Caco-2 (cell line): ENCODE measurements around the gene KRTAP10-4. TPM values are rescaled to one million over a fixed set of nuclear protein-coding genes. Genes with fewer than 3 reads are reported as not detected.

Experiments used
- BruUV-seq: library from RNA; stranded (reverse); fragments of 400-500 nt; replicated peaks from 2 replicates; lab custom pipeline; 2021; lab: Mats Ljungman, UMichigan
- CTCF ChIA-PET: fragments of 300-600 bp; sonication (Branson Sonifier 250); formaldehyde crosslinking; loops from one replicate; lab custom pipeline; 2022; ENCODE audit warnings: antibody characterized with exemption; lab: Charles Lee
- POLR2A ChIA-PET: fragments of 300-600 bp; sonication (Branson Sonifier 250); formaldehyde crosslinking; loops from one replicate; lab custom pipeline; 2022; ENCODE audit warnings: antibody characterized with exemption; lab: Charles Lee
- DNase-seq, 2 experiments: peaks; one replicate each; pipeline versions ENCODE4 v3.0.0 to v3.0.0-alpha.2; 2020 to 2022
- H3K27me3 ChIP-seq: replicated peaks from 2 replicates; pipeline ENCODE4 v1.6.0; 2011; ENCODE audit warnings: low read length; ENCODE audit not compliant: control insufficient read depth, insufficient read depth
- H3K36me3 ChIP-seq: 2 replicates; pipeline ENCODE4 v1.5.1; 2011; ENCODE audit warnings: low read length; ENCODE audit not compliant: control insufficient read depth, insufficient read depth
- H3K4me1 ChIP-seq: fragments of 250-450 bp; sonication (Bioruptor Pico); 2 replicates; pipeline ENCODE4 v1.5.1; 2020; ENCODE audit warnings: mild to moderate bottlenecking
- H3K4me3 ChIP-seq: 2 replicates; pipeline ENCODE4 v1.5.1; 2011; ENCODE audit warnings: low read depth, mild to moderate bottlenecking, control low read depth, low read length
- H3K9me3 ChIP-seq: fragments of 250-450 bp; sonication (Bioruptor Pico); 2 replicates; pipeline ENCODE4 v1.5.1; 2020; ENCODE audit warnings: mild to moderate bottlenecking, moderate library complexity
- H3K27ac Mint-ChIP-seq: one replicate; pipeline ENCODE4 v1.8.0; 2022; ENCODE audit warnings: mixed read lengths; ENCODE audit not compliant: unreplicated experiment
- H3K27me3 Mint-ChIP-seq: one replicate; pipeline ENCODE4 v1.8.0; 2022; ENCODE audit warnings: mixed read lengths; ENCODE audit not compliant: insufficient read depth, unreplicated experiment
- H3K36me3 Mint-ChIP-seq: one replicate; pipeline ENCODE4 v1.8.0; 2022; ENCODE audit warnings: mild to moderate bottlenecking, mixed read lengths; ENCODE audit not compliant: insufficient read depth, unreplicated experiment
- H3K4me1 Mint-ChIP-seq: one replicate; pipeline ENCODE4 v1.8.0; 2022; ENCODE audit warnings: low read depth, mixed read lengths; ENCODE audit not compliant: unreplicated experiment
- H3K4me3 Mint-ChIP-seq: one replicate; pipeline ENCODE4 v1.8.0; 2022; ENCODE audit warnings: mild to moderate bottlenecking, moderate library complexity, mixed read lengths; ENCODE audit not compliant: unreplicated experiment
- H3K9me3 Mint-ChIP-seq: one replicate; pipeline ENCODE4 v1.8.0; 2022; ENCODE audit warnings: mixed read lengths; ENCODE audit not compliant: unreplicated experiment
- intact Hi-C: fragments of 100-400 bp; cut with micrococcal nuclease; formaldehyde crosslinking; loops from one replicate; pipeline ENCODE4 v1.10.0; 2022; ENCODE audit not compliant: unreplicated experiment
- total RNA-seq: library from RNA; stranded (reverse); gene quantifications from 2 replicates; pipeline ENCODE4 v1.2.3, GENCODE V29; 2022
- TF ChIP-seq, protein P1 (sequence below), 2 experiments: fragments of 200-600 bp in 1 of 2; IDR thresholded peaks; 1 replicate in 1 of 2; 2 replicates in 1 of 2; pipeline versions ENCODE4 v1.5.1 to v1.8.0; 2011 to 2022; ENCODE audit warnings: antibody characterized with exemption in 1 of 2, control low read depth in 1 of 2, inconsistent platforms in 1 of 2, low read depth in 1 of 2, low read length in 1 of 2, mild to moderate bottlenecking in 1 of 2, moderate library complexity in 1 of 2; ENCODE audit not compliant: insufficient read depth in 1 of 2, severe bottlenecking in 1 of 2, unreplicated experiment in 1 of 2

KRTAP10-4 gene
- total RNA-seq, 1 experiment from 2014 or later, result not detected

DNA sequence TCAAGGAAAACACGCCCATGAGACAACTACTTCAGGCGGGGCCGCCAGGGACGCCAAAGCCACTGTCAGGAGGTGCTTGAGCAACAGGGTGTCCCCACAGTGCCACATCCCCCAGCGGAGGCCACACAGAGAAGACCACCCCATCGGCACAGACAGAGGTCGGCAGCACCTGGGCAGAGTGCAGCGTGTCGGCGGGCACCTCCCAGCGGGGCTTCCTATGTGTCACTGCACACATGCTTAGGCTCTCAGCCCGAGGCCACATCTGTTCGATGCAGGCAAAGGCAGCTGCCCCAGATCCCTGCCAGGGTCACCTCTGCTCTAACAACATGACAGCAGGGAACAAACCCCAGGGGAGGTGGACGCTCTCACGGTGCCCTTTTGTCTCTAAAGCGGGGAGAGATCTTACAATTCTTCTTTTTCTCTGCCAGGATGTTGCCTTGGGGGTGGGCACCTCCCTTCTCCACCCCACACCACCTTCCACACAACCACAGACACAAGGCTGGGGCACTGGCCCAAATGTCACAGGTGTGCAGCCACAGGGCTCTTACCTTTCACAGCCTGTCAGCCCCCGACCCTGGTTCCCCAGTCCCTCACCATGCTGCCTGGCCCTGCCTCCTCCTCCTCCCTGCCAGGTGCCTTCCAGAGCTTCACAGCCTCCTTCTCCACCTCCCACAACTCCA is 42.5 kb downstream of the KRTAP10-4 start:
- Mint-ChIP-seq H3K36me3 (no peaks in the 10 kb centered on the region), H3K27ac (no peak overlapping the region), H3K9me3 (peaks cover 40% of the 10 kb centered on the region), H3K4me3 (no peak overlapping the region), H3K4me1 (no peaks in the 10 kb centered on the region), H3K27me3 (peaks cover 6% of the 10 kb centered on the region)
- CTCF ChIA-PET, result interaction anchor here (0.7 kb wide), 1 partner anchor 270 kb away, joined by 4 read pairs; no protein-coding TSS in a partner anchor
- H3K4me1 ChIP-seq, result no peaks in the 10 kb centered on the region
- BruUV-seq, result no TSS peak
- intact Hi-C loops, result no loop called here
- no peak overlapping the region for H3K4me3 ChIP-seq
- no peaks in the 10 kb centered on the region for H3K27me3 ChIP-seq
- no peak for DNase-seq
- peaks cover 15% of the 10 kb centered on the region; the same call in 1 of the 2 replicates for H3K9me3 ChIP-seq
- POLR2A ChIA-PET, result no interaction called here
- TF ChIP-seq, protein P1, sequence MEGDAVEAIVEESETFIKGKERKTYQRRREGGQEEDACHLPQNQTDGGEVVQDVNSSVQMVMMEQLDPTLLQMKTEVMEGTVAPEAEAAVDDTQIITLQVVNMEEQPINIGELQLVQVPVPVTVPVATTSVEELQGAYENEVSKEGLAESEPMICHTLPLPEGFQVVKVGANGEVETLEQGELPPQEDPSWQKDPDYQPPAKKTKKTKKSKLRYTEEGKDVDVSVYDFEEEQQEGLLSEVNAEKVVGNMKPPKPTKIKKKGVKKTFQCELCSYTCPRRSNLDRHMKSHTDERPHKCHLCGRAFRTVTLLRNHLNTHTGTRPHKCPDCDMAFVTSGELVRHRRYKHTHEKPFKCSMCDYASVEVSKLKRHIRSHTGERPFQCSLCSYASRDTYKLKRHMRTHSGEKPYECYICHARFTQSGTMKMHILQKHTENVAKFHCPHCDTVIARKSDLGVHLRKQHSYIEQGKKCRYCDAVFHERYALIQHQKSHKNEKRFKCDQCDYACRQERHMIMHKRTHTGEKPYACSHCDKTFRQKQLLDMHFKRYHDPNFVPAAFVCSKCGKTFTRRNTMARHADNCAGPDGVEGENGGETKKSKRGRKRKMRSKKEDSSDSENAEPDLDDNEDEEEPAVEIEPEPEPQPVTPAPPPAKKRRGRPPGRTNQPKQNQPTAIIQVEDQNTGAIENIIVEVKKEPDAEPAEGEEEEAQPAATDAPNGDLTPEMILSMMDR (IDR thresholded peaks at IDR 0.05; ENCODE audit: insufficient read depth in 1 of 2, low read depth in 1 of 2, low read length in 1 of 2, severe bottlenecking in 1 of 2, unreplicated experiment in 1 of 2), result no peak
- H3K36me3 ChIP-seq, result no peaks in the 10 kb centered on the region

DNA sequence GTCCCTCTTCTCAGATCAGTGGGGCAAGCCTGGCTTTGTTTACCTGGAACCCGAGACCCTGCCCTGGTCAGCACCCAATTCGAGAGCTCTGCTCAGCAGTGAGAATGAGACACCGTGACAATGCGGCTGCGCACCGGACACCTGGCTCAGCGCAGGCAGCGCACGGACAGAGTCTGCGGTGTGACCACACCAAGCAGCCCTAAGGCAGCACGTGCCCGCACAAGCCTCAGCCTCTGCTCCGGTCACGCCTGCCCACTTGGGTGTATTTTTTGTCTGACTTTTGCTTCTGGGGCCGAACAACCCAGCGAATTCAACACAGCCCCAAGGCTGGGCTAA is 43.0 kb downstream of the KRTAP10-4 start:
- no peak overlapping the region for H3K4me3 ChIP-seq
- CTCF ChIA-PET, result no interaction called here
- intact Hi-C loops, result no loop called here
- peaks cover 35% of the 10 kb centered on the region for H3K9me3 Mint-ChIP-seq
- TF ChIP-seq, protein P1 (IDR thresholded peaks at IDR 0.05; ENCODE audit: insufficient read depth in 1 of 2, low read depth in 1 of 2, low read length in 1 of 2, severe bottlenecking in 1 of 2, unreplicated experiment in 1 of 2), result no peak
- BruUV-seq, result no TSS peak
- H3K4me3 Mint-ChIP-seq, result no peak overlapping the region
- H3K27ac Mint-ChIP-seq, result no peak overlapping the region
- H3K4me1 ChIP-seq, result no peaks in the 10 kb centered on the region
- peaks cover 6% of the 10 kb centered on the region for H3K27me3 Mint-ChIP-seq
- DNase-seq, result no peak
- no peaks in the 10 kb centered on the region for H3K36me3 Mint-ChIP-seq
- no peaks in the 10 kb centered on the region for H3K36me3 ChIP-seq
- H3K9me3 ChIP-seq, result peaks cover 12% of the 10 kb centered on the region; the same call in 1 of the 2 replicates
- no peaks in the 10 kb centered on the region for H3K4me1 Mint-ChIP-seq
- POLR2A ChIA-PET, result no interaction called here
- no peaks in the 10 kb centered on the region for H3K27me3 ChIP-seq

DNA sequence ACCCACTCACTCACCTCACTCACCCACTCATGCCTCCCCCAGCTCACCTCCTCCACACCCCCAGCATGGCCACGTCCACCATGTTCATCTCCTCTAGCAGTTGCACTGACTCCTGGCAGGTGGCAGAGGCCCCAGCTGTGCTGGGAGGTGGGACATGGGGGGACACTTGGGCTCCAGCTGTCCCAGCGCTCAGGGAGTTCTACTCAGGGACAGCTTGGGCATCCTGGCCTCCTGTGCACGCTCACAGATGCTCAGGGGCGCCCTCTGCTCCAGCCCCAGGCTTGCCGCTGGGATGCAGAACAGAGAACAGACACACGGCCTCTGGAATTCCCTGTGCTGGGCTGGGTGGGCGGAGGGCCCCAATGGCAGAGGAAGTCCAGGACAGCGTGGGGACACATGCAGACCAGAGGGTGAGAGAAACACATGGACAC is 43.6 kb downstream of the KRTAP10-4 start:
- H3K27ac Mint-ChIP-seq, result no peak overlapping the region
- H3K4me1 Mint-ChIP-seq, result no peaks in the 10 kb centered on the region
- ChIA-PET POLR2A (no interaction called here), CTCF (no interaction called here)
- BruUV-seq, result no TSS peak
- peaks cover 35% of the 10 kb centered on the region for H3K9me3 Mint-ChIP-seq
- no peaks in the 10 kb centered on the region for H3K36me3 Mint-ChIP-seq
- Histone ChIP-seq H3K27me3 (no peaks in the 10 kb centered on the region), H3K9me3 (peaks cover 12% of the 10 kb centered on the region; the same call in 1 of the 2 replicates), H3K36me3 (no peaks in the 10 kb centered on the region), H3K4me3 (no peak overlapping the region), H3K4me1 (no peaks in the 10 kb centered on the region)
- H3K4me3 Mint-ChIP-seq, result no peak overlapping the region
- no peak for DNase-seq
- TF ChIP-seq, protein P1 (IDR thresholded peaks at IDR 0.05; ENCODE audit: insufficient read depth in 1 of 2, low read depth in 1 of 2, low read length in 1 of 2, severe bottlenecking in 1 of 2, unreplicated experiment in 1 of 2), result no peak
- peaks cover 6% of the 10 kb centered on the region for H3K27me3 Mint-ChIP-seq
- intact Hi-C loops, result no loop called here
